ENCODE measurements around the gene CSRP1. TPM values are rescaled to one million over a fixed set of nuclear protein-coding genes. Genes with fewer than 3 reads are reported as not detected.

The CSRP1 gene
- total RNA-seq, 1 donor from 2014 or later = 29.5 TPM

- DNase-seq (no peak), ATAC-seq (ENCODE audit: low read depth) (no peak)
- TF ChIP-seq, protein P1, sequence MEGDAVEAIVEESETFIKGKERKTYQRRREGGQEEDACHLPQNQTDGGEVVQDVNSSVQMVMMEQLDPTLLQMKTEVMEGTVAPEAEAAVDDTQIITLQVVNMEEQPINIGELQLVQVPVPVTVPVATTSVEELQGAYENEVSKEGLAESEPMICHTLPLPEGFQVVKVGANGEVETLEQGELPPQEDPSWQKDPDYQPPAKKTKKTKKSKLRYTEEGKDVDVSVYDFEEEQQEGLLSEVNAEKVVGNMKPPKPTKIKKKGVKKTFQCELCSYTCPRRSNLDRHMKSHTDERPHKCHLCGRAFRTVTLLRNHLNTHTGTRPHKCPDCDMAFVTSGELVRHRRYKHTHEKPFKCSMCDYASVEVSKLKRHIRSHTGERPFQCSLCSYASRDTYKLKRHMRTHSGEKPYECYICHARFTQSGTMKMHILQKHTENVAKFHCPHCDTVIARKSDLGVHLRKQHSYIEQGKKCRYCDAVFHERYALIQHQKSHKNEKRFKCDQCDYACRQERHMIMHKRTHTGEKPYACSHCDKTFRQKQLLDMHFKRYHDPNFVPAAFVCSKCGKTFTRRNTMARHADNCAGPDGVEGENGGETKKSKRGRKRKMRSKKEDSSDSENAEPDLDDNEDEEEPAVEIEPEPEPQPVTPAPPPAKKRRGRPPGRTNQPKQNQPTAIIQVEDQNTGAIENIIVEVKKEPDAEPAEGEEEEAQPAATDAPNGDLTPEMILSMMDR (IDR thresholded peaks at IDR 0.05) = no peak
- intact Hi-C loops (cut with micrococcal nuclease) = loop anchor here (10.0 kb wide), 1 partner anchor 477 kb away; the partner anchor contains the start of gene KIF21B
- Mint-ChIP-seq H3K4me3 (no peak overlapping the region), H3K4me1 (peaks cover 17% of the 10 kb centered on the region), H3K36me3 (ENCODE audit: low read depth) (peaks cover 8% of the 10 kb centered on the region), H3K27me3 (no peaks in the 10 kb centered on the region), H3K9me3 (no peaks in the 10 kb centered on the region), H3K27ac (no peak overlapping the region)
- ChIA-PET CTCF (interaction anchor here (1.3 to 7.8 kb wide), 3 partner anchors 11 to 58 kb away, joined by 3 to 51 read pairs (median 28); no protein-coding TSS in a partner anchor), POLR2A (no interaction called here)
Measured at GRCh38 chr1:201501812-201502510, 5.0 kb downstream of the CSRP1 start.

- H3K36me3 Mint-ChIP-seq (ENCODE audit: low read depth) = peaks cover 10% of the 10 kb centered on the region
- ATAC-seq (ENCODE audit: low read depth) = no peak
- peaks cover 12% of the 10 kb centered on the region for H3K4me1 Mint-ChIP-seq
- no peak overlapping the region for H3K27ac Mint-ChIP-seq
- ChIA-PET CTCF (interaction anchor here (0.6 to 7.8 kb wide), 5 partner anchors 10 to 59 kb away, joined by 3 to 51 read pairs (median 5); no protein-coding TSS in a partner anchor), POLR2A (no interaction called here)
- TF ChIP-seq, protein P1 (IDR thresholded peaks at IDR 0.05) = no peak
- no peaks in the 10 kb centered on the region for H3K27me3 Mint-ChIP-seq
- intact Hi-C loops (cut with micrococcal nuclease) = loop anchor here (10.0 kb wide), 1 partner anchor 476 kb away; the partner anchor contains the start of gene KIF21B
- H3K9me3 Mint-ChIP-seq = no peaks in the 10 kb centered on the region
- no peak overlapping the region for H3K4me3 Mint-ChIP-seq
- DNase-seq = no peak
Measured at GRCh38 chr1:201501144-201501543, 5.8 kb downstream of the CSRP1 start.

DNA sequence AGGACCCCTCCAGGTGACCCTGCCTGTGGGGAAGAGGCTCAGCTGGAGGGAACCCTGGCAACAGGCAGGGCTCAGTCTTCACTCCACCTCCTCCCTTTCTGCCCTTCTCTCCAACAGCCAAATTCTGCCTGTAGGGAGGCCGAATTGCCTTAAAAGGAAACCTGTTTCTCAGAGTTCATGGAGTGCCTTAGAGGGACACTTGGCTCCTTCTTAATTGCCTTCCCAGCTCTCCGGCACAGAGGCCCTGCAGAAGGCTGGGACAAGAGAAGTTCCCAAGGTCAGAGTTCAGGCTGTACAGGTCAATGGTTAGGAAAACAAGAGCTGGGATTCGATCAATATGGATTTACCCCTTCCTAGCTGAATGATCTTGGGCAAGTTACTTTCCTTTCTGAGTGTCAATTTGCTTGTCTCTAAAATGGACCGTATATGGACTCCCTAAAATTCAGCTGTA, 6.2 kb downstream of the CSRP1 start:
- ATAC-seq (ENCODE audit: low read depth) (no peak), DNase-seq (no peak)
- H3K4me3 Mint-ChIP-seq = no peak overlapping the region
- H3K9me3 Mint-ChIP-seq = no peaks in the 10 kb centered on the region
- H3K4me1 Mint-ChIP-seq = peaks cover 7% of the 10 kb centered on the region
- ChIA-PET POLR2A (no interaction called here), CTCF (interaction anchor here (0.6 to 7.8 kb wide), 5 partner anchors 10 to 59 kb away, joined by 3 to 51 read pairs (median 5); no protein-coding TSS in a partner anchor)
- no peak overlapping the region for H3K27ac Mint-ChIP-seq
- no peaks in the 10 kb centered on the region for H3K27me3 Mint-ChIP-seq
- intact Hi-C loops (cut with micrococcal nuclease) = loop anchor here (10.0 kb wide), 1 partner anchor 476 kb away; the partner anchor contains the start of gene KIF21B
- TF ChIP-seq, protein P1 (IDR thresholded peaks at IDR 0.05) = no peak
- peaks cover 14% of the 10 kb centered on the region for H3K36me3 Mint-ChIP-seq (ENCODE audit: low read depth)

DNA sequence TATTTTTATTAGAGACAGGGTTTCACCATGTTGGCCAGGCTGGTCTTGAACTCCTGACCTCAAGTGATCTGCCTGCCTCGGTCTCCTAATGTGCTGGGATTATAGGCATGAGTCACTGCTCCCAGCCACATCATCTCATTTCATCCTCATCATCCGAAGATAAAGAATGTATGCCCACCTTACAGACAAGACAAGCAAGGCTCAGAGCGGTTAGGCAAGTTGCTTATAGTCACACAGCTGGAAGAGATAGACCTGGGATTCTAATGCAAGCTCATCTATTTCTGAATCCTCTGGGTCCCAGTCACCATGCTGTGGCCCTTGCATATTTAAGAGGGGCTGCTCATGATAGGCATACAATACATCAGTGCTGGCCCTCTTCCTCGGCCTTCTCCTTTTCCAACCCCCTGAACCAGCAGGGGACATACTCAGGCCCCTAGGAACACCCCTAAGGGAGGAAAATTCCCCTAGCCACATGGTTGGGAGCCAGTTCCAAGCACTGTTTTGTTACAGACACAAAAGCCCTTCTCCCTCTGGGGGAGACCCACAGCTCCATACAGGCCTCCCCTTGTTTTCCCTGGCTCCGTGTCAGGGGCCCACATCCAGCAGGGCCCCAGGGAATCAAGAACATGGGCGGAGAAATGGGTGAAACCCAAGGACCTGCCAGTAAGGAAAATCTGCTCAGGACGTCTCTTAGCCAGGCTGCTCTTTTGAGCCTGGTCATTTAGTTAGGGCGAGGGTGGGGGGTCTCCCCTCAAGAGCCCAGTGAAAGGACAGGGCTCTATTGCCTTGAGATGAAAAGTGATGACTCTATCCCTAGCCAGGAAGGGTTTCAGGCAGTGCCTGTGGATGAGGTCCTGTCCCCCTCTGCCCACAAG, 6.9 kb downstream of the CSRP1 start:
- H3K4me3 Mint-ChIP-seq = no peak overlapping the region

More for the DNA sequence above, 6.9 kb downstream of the CSRP1 start:
- Mint-ChIP-seq H3K4me1 (peaks cover under 1% of the 10 kb centered on the region), H3K27ac (no peak overlapping the region), H3K36me3 (ENCODE audit: low read depth) (peaks cover 20% of the 10 kb centered on the region), H3K27me3 (no peaks in the 10 kb centered on the region), H3K9me3 (no peaks in the 10 kb centered on the region)
- intact Hi-C loops (cut with micrococcal nuclease) = loop anchor here (10.0 kb wide), 1 partner anchor 475 kb away; the partner anchor contains the start of gene KIF21B
- ChIA-PET CTCF (interaction anchor here (1.1 to 7.8 kb wide), 4 partner anchors 11 to 60 kb away, joined by 3 to 51 read pairs (median 6); no protein-coding TSS in a partner anchor), POLR2A (no interaction called here)
- ATAC-seq (ENCODE audit: low read depth) = no peak
- TF ChIP-seq, protein P1 (IDR thresholded peaks at IDR 0.05) = no peak
- no peak for DNase-seq
